NCI-H2196 (cell line): ENCODE data around the gene FIBCD1.

ENCODE experiments used
- DNase-seq: peaks from one replicate; lab custom pipeline; 2025; ENCODE audit not compliant: unreplicated experiment; lab: John Stamatoyannopoulos, UW

FIBCD1 gene

DNA sequence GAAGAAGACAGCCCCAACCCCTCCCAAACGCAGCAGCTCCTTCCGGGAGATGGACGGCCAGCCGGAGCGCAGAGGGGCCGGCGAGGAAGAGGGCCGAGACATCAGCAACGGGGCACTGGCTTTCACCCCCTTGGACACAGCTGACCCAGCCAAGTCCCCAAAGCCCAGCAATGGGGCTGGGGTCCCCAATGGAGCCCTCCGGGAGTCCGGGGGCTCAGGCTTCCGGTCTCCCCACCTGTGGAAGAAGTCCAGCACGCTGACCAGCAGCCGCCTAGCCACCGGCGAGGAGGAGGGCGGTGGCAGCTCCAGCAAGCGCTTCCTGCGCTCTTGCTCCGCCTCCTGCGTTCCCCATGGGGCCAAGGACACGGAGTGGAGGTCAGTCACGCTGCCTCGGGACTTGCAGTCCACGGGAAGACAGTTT, 54.9 kb downstream of the FIBCD1 start:
- DNase-seq, result no peak

DNA sequence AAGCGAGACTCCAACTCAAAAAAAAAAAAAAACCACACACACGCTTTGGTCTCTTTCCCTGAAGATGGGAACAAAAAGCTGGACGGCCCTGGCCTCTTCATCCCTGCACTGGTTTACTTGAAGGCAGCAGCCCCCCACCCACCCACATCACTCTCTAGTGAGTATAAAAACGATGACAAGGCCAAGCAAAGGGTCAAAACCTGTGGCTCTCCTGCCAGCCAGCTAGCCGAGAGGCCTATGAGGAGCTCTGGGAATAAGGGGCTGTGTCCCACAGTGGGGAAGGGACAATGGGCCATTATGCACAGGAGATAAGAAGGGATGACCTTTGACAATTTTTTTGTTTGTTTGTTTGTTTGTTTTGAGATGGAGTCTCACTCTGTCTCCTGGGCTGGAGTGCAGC, 55.6 kb downstream of the FIBCD1 start:
- no peak for DNase-seq

GRCh38 chr9:130882696-130883225, 56.3 kb downstream of the FIBCD1 start:
- no peak for DNase-seq

DNA sequence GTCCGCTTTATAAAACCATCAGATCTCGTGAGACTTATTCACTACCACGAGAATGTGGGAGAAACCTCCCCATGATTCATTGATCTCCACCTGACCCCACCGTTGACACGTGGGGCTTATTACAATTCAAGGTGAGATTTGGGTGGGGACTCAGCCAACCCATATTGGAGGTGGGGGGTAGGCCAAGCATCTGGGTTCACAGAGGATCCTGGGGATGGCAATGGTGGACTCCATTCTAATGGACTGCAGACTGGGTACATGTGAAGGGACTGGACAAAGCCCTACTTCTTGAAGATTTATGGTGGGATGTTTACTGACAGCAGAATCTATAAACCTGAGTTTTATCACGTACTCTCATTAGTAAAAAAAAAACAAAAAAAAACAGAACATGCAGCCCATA, 57.5 kb downstream of the FIBCD1 start:
- no peak for DNase-seq

DNA sequence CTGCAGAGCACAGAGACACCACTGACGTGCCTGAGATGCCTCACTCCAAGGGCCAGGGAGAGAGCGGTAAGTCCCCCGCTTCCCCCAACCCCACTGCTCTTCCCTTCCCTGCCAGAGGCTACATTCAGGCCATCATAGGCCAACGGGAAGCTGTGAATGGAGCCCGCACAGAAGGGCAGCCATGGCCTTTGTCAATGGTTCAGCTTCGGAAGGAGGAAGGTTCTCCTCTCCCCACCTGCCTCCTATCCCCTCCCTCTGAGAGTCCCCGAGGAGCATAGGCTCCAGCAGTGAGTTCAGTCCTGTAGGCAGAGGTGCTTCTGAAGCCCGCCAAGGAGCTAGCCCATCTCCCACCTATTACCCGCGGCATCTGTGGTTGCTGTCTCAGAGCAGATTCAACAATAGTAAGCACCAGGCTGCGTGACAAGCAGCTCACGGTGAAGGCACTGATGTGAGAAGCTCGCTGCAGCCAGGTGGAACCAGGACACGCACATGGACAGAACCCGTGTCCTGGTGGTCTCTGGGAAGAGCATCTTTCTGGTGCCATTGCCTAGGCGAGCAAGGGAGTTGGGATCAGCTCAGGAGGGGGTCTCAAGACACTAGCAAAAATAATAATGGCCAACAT, 58.3 kb downstream of the FIBCD1 start:
- no peak for DNase-seq

DNA sequence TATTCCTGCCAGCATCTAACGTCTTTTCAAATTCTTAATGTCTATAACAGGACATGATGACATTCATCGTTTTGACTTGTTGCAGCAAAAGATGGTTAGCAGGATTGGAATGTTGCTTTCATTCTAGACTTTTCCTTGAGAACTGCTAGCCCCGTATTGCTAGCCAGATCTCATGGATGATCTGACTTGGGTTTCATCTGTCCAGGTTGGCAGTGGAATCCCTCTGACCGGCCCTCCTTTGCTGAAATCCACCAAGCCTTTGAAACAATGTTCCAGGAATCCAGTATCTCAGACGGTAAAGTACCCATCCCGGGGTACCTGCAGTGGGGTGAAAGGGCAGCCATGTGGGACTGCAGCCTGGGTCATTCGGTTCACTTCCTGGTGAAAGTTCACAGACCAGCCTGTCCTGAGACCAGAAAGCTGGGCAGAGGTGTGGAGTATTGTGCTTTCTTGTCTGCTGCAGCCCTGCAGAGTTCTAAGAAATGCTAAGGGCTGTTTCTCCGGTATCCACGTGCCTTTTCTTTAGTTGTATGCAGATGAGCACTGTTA, 59.1 kb downstream of the FIBCD1 start:
- DNase-seq, result no peak

GRCh38 chr9:130878295-130878694, 60.8 kb downstream of the FIBCD1 start:
- no peak for DNase-seq

DNA sequence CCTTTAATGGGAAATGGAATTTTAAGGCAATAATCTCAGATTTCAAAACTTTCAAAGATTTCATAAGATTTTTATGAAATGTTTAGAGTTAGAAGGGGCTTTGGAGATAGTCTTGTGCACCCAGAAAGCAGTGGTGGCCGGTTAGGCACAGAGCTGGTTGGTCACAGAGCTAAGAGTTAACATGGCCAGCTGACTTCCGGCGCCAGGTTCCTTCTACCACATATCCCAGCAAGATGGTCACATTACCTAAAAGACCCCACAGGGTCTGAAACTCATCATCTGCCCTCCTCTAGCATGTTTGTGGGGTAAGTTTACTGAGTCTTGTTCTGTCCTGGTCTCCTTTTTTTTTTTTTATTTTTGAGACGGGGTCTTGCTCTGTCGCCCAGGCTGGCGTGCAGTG, 61.7 kb downstream of the FIBCD1 start:
- DNase-seq, result no peak

- DNase-seq, result no peak
Measured at GRCh38 chr9:130874783-130875182, 64.3 kb downstream of the FIBCD1 start.

- DNase-seq, result no peak
Measured at GRCh38 chr9:130873966-130874365, 65.1 kb downstream of the FIBCD1 start.

DNA sequence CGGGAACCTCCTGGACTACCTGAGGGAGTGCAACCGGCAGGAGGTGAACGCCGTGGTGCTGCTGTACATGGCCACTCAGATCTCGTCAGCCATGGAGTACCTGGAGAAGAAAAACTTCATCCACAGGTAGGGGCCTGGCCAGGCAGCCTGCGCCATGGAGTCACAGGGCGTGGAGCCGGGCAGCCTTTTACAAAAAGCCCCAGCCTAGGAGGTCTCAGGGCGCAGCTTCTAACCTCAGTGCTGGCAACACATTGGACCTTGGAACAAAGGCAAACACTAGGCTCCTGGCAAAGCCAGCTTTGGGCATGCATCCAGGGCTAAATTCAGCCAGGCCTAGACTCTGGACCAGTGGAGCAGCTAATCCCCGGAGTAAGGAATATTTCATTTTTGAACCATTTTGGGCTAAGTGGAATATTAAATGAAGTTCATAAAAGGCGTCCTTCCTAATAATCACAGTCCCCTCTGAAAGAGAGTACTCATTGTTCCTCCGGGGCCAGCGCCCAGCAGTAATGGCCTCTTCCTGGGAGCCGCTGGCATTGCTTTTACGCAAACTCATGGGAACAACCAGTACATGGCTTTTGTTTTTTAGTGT, 66.0 kb downstream of the FIBCD1 start:
- peak; percentile 16 for DNase-seq

DNA sequence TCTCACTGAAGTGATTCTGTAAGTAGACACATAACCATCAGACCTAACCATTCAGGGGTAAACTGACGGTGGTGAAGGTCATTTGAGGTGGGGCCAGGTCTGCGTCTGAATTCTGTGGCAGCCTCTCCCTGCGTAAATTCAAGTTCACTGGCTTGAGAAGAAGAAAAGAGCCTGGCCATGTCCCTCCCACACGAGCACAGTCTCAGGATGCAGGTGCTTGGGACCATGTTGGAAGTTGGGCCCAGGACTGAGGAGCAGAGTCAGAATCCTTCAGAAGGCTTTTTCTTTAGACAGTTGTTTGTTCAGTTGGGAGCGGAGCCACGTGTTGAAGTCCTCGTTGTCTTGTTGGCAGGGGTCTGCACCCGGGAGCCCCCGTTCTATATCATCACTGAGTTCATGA, 66.5 kb downstream of the FIBCD1 start:
- DNase-seq, result no peak

- no peak for DNase-seq
Measured at GRCh38 chr9:130872093-130872492, 67.0 kb downstream of the FIBCD1 start.

GRCh38 chr9:130871395-130872062, 67.5 kb downstream of the FIBCD1 start:
- no peak for DNase-seq

GRCh38 chr9:130870491-130871381, 68.3 kb downstream of the FIBCD1 start:
- DNase-seq, result no peak

DNA sequence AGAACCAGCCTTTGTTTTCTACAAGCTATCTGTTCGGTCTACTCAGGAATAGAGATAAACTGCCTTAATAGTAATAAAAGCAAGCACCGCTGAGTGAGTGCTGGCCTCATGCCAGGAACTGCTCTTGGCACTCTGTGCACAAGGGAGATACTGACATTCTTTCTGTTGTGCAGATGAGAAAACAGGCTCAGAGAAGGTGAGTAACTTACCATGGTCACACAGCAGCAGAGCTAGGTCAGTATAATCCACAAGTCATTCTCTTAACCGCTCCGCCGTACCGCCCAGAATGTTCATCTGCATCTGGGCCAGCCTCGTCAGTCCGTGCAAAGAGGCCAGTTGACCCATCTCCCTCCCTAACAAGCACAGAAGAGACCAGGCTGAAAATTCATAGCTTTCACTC, 69.8 kb downstream of the FIBCD1 start:
- peak; percentile 28 for DNase-seq

GRCh38 chr9:130868230-130868629, 70.8 kb downstream of the FIBCD1 start:
- DNase-seq, result no peak

GRCh38 chr9:130867556-130867955, 71.5 kb downstream of the FIBCD1 start:
- no peak for DNase-seq

GRCh38 chr9:130866474-130866965, 72.5 kb downstream of the FIBCD1 start:
- peak; percentile 80 for DNase-seq

DNA sequence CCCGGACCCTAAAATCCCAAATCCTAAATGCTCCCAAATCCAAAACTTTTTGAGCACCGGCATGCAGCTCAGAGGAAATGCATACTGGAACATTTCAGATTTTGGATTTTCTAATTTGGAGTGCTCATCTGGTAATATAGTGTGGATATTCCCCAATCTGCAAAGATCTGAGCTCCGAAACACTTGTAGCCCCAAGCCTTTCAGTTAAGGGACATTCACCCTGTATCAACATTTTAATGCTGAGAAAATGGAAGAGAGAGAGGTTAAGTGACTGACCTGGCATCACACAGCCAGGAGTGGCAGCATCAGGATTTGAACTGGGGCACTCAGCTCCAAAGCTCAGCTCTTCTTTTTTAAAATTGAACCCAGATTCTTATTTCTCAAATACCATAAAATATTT, 73.1 kb downstream of the FIBCD1 start:
- DNase-seq, result no peak

- no peak for DNase-seq
Measured at GRCh38 chr9:130864541-130864940, 74.5 kb downstream of the FIBCD1 start.
